ENCODE results near the gene CORO2A. TPM values are rescaled to one million over a fixed set of nuclear protein-coding genes. Genes with fewer than 3 reads are reported as not detected.

The CORO2A gene
- total RNA-seq, 1 experiment from 2014 or later, result 1.7 TPM

GRCh38 chr9:98185021-98185567, 7.3 kb downstream of the CORO2A start:
- no peak overlapping the region for H3K4me2 ChIP-seq (ENCODE audit: low read depth, low read length, poor library complexity, severe bottlenecking)
- H4K20me1 ChIP-seq (ENCODE audit: insufficient read depth, low read depth, low read length), result no peaks in the 10 kb centered on the region
- H3K36me3 ChIP-seq (ENCODE audit: insufficient read depth, low read length), result no peaks in the 10 kb centered on the region
- no peak for DNase-seq
- H2AFZ ChIP-seq (ENCODE audit: low read length), result no peak overlapping the region
- no peaks in the 10 kb centered on the region for H3K27me3 ChIP-seq (ENCODE audit: low read length)
- peaks cover 6% of the 10 kb centered on the region for H3K4me1 ChIP-seq (ENCODE audit: low read length)
- no peaks in the 10 kb centered on the region for H3K9me3 ChIP-seq (ENCODE audit: low read length)
- no peak overlapping the region for H3K27ac ChIP-seq (ENCODE audit: low read length)
- no peaks in the 10 kb centered on the region for H3K79me2 ChIP-seq (ENCODE audit: low read length)
- no peaks in the 10 kb centered on the region for H3K9me2 ChIP-seq (replicated peaks; ENCODE audit: insufficient read depth, low read length)
- H3K4me3 ChIP-seq (ENCODE audit: low read length), result no peak overlapping the region
- no peak overlapping the region for H3K9ac ChIP-seq (ENCODE audit: low read length)

- H3K9me3 ChIP-seq (ENCODE audit: low read length), result no peaks in the 10 kb centered on the region
- H3K36me3 ChIP-seq (ENCODE audit: insufficient read depth, low read length), result no peaks in the 10 kb centered on the region
- no peak overlapping the region for H3K9ac ChIP-seq (ENCODE audit: low read length)
- H4K20me1 ChIP-seq (ENCODE audit: insufficient read depth, low read depth, low read length), result no peaks in the 10 kb centered on the region
- no peak overlapping the region for H3K27ac ChIP-seq (ENCODE audit: low read length)
- H3K4me2 ChIP-seq (ENCODE audit: low read depth, low read length, poor library complexity, severe bottlenecking), result no peak overlapping the region
- no peaks in the 10 kb centered on the region for H3K9me2 ChIP-seq (replicated peaks; ENCODE audit: insufficient read depth, low read length)
- peaks cover 6% of the 10 kb centered on the region for H3K4me1 ChIP-seq (ENCODE audit: low read length)
- no peaks in the 10 kb centered on the region for H3K79me2 ChIP-seq (ENCODE audit: low read length)
- no peak overlapping the region for H2AFZ ChIP-seq (ENCODE audit: low read length)
- H3K4me3 ChIP-seq (ENCODE audit: low read length), result no peak overlapping the region
- no peaks in the 10 kb centered on the region for H3K27me3 ChIP-seq (ENCODE audit: low read length)
- no peak for DNase-seq
Measured at GRCh38 chr9:98184326-98184725, 8.1 kb downstream of the CORO2A start.

- Histone ChIP-seq H3K4me3 (ENCODE audit: low read length) (no peak overlapping the region), H3K4me1 (ENCODE audit: low read length) (peaks cover 6% of the 10 kb centered on the region), H3K9me3 (ENCODE audit: low read length) (no peaks in the 10 kb centered on the region), H3K9ac (ENCODE audit: low read length) (no peak overlapping the region), H3K79me2 (ENCODE audit: low read length) (no peaks in the 10 kb centered on the region), H3K36me3 (ENCODE audit: insufficient read depth, low read length) (no peaks in the 10 kb centered on the region), H3K9me2 (replicated peaks; ENCODE audit: insufficient read depth, low read length) (no peaks in the 10 kb centered on the region), H3K27ac (ENCODE audit: low read length) (no peak overlapping the region), H3K27me3 (ENCODE audit: low read length) (no peaks in the 10 kb centered on the region), H3K4me2 (ENCODE audit: low read depth, low read length, poor library complexity, severe bottlenecking) (no peak overlapping the region), H2AFZ (ENCODE audit: low read length) (no peak overlapping the region), H4K20me1 (ENCODE audit: insufficient read depth, low read depth, low read length) (no peaks in the 10 kb centered on the region)
- no peak for DNase-seq
Measured at GRCh38 chr9:98182889-98183599, 9.4 kb downstream of the CORO2A start.

- H3K4me2 ChIP-seq (ENCODE audit: low read depth, low read length, poor library complexity, severe bottlenecking), result no peak overlapping the region
- H3K9me2 ChIP-seq (replicated peaks; ENCODE audit: insufficient read depth, low read length), result no peaks in the 10 kb centered on the region
- H3K79me2 ChIP-seq (ENCODE audit: low read length), result no peaks in the 10 kb centered on the region
- no peaks in the 10 kb centered on the region for H3K27me3 ChIP-seq (ENCODE audit: low read length)
- no peaks in the 10 kb centered on the region for H3K36me3 ChIP-seq (ENCODE audit: insufficient read depth, low read length)
- no peaks in the 10 kb centered on the region for H4K20me1 ChIP-seq (ENCODE audit: insufficient read depth, low read depth, low read length)
- no peak for DNase-seq
- H2AFZ ChIP-seq (ENCODE audit: low read length), result no peak overlapping the region
- H3K27ac ChIP-seq (ENCODE audit: low read length), result no peak overlapping the region
- no peaks in the 10 kb centered on the region for H3K9me3 ChIP-seq (ENCODE audit: low read length)
- no peak overlapping the region for H3K9ac ChIP-seq (ENCODE audit: low read length)
- no peak overlapping the region for H3K4me3 ChIP-seq (ENCODE audit: low read length)
- peaks cover 6% of the 10 kb centered on the region for H3K4me1 ChIP-seq (ENCODE audit: low read length)
Measured at GRCh38 chr9:98182069-98182820, 10.2 kb downstream of the CORO2A start.

GRCh38 chr9:98181746-98182068, 10.7 kb downstream of the CORO2A start:
- H3K27me3 ChIP-seq (ENCODE audit: low read length), result no peaks in the 10 kb centered on the region
- no peaks in the 10 kb centered on the region for H3K9me2 ChIP-seq (replicated peaks; ENCODE audit: insufficient read depth, low read length)
- no peak overlapping the region for H3K4me2 ChIP-seq (ENCODE audit: low read depth, low read length, poor library complexity, severe bottlenecking)
- H3K79me2 ChIP-seq (ENCODE audit: low read length), result no peaks in the 10 kb centered on the region
- no peak overlapping the region for H3K4me3 ChIP-seq (ENCODE audit: low read length)
- peaks cover 6% of the 10 kb centered on the region for H3K4me1 ChIP-seq (ENCODE audit: low read length)
- no peak for DNase-seq
- H3K9ac ChIP-seq (ENCODE audit: low read length), result no peak overlapping the region
- no peaks in the 10 kb centered on the region for H3K9me3 ChIP-seq (ENCODE audit: low read length)
- H4K20me1 ChIP-seq (ENCODE audit: insufficient read depth, low read depth, low read length), result no peaks in the 10 kb centered on the region
- no peak overlapping the region for H2AFZ ChIP-seq (ENCODE audit: low read length)
- H3K36me3 ChIP-seq (ENCODE audit: insufficient read depth, low read length), result no peaks in the 10 kb centered on the region
- H3K27ac ChIP-seq (ENCODE audit: low read length), result no peak overlapping the region

GRCh38 chr9:98180996-98181395, 11.4 kb downstream of the CORO2A start:
- no peaks in the 10 kb centered on the region for H3K36me3 ChIP-seq (ENCODE audit: insufficient read depth, low read length)
- H3K4me2 ChIP-seq (ENCODE audit: low read depth, low read length, poor library complexity, severe bottlenecking), result no peak overlapping the region
- no peak overlapping the region for H3K4me3 ChIP-seq (ENCODE audit: low read length)
- no peak overlapping the region for H3K27ac ChIP-seq (ENCODE audit: low read length)
- no peak overlapping the region for H3K9ac ChIP-seq (ENCODE audit: low read length)
- peaks cover 5% of the 10 kb centered on the region for H3K4me1 ChIP-seq (ENCODE audit: low read length)
- H3K9me3 ChIP-seq (ENCODE audit: low read length), result no peaks in the 10 kb centered on the region
- no peak for DNase-seq
- H3K9me2 ChIP-seq (replicated peaks; ENCODE audit: insufficient read depth, low read length), result no peaks in the 10 kb centered on the region
- H4K20me1 ChIP-seq (ENCODE audit: insufficient read depth, low read depth, low read length), result no peaks in the 10 kb centered on the region
- H2AFZ ChIP-seq (ENCODE audit: low read length), result no peak overlapping the region
- no peaks in the 10 kb centered on the region for H3K79me2 ChIP-seq (ENCODE audit: low read length)
- no peaks in the 10 kb centered on the region for H3K27me3 ChIP-seq (ENCODE audit: low read length)

- Histone ChIP-seq H3K4me2 (ENCODE audit: low read depth, low read length, poor library complexity, severe bottlenecking) (no peak overlapping the region), H3K79me2 (ENCODE audit: low read length) (no peaks in the 10 kb centered on the region), H3K27ac (ENCODE audit: low read length) (no peak overlapping the region), H3K9ac (ENCODE audit: low read length) (no peak overlapping the region), H4K20me1 (ENCODE audit: insufficient read depth, low read depth, low read length) (no peaks in the 10 kb centered on the region), H2AFZ (ENCODE audit: low read length) (no peak overlapping the region), H3K9me3 (ENCODE audit: low read length) (no peaks in the 10 kb centered on the region), H3K4me1 (ENCODE audit: low read length) (no peaks in the 10 kb centered on the region), H3K4me3 (ENCODE audit: low read length) (no peak overlapping the region), H3K27me3 (ENCODE audit: low read length) (no peaks in the 10 kb centered on the region), H3K9me2 (replicated peaks; ENCODE audit: insufficient read depth, low read length) (no peaks in the 10 kb centered on the region), H3K36me3 (ENCODE audit: insufficient read depth, low read length) (no peaks in the 10 kb centered on the region)
- DNase-seq, result no peak
Measured at GRCh38 chr9:98178874-98179850, 13.3 kb downstream of the CORO2A start.

Measured in Karpas-422 (cell line).